HFF-Myc (cell line): ENCODE data around the gene LPAR2.

Experiments used
- DNase-seq: peaks from one replicate; pipeline ENCODE4 v3.0.0-alpha.2; 2011; ENCODE audit warnings: low read depth; ENCODE audit errors: extremely low read depth
- H3K4me3 ChIP-seq: replicated peaks from 2 replicates; pipeline ENCODE4 v1.5.1; 2011; ENCODE audit warnings: low read depth, mild to moderate bottlenecking, control low read depth, low read length
- CTCF ChIP-seq: IDR thresholded peaks from 2 replicates; pipeline ENCODE4 v1.5.1; 2012; ENCODE audit warnings: mild to moderate bottlenecking, low read depth, low read length, control low read depth; ENCODE audit errors: missing control alignments

LPAR2 gene

GRCh38 chr19:19630426-19630825 is 2.4 kb upstream of the LPAR2 start:
- DNase-seq: no peak
- no peak for TF ChIP-seq CTCF
- H3K4me3 ChIP-seq: no peak overlapping the region

GRCh38 chr19:19630062-19630414 is 2.0 kb upstream of the LPAR2 start:
- no peak for TF ChIP-seq CTCF
- no peak overlapping the region for H3K4me3 ChIP-seq
- DNase-seq: no peak

DNA sequence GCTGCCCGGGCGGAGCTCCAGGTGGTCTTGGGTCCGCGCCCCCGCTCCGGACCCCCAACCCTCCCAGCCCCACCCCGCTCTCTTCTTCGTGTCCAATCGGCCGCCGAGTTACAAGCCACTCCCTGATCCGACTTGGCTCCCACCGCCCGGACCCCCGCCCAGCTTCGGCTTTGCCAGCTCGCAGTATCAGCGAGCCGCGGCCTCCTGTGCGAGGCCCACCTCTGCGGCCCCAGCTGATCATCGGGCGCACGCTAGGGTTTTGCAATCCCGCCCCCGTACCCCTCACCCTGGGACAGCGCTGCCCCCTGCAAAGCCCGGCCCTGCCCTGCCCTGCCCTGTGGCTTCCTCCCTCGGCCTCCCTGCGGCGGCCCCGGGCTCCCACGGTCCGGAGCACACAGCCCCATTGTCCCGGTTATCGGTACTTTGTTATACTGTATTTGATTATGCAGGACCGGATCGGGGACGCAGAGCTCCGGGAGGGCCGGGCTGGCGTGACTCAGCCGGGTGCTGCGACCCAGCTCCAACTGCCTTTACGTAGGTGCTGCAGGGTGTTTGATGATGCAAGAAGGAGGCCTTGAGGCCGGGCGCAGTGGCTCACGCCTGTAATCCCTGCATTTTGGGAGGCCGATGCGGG is 598 bp upstream of the LPAR2 start:
- DNase-seq: no peak
- H3K4me3 ChIP-seq: peak overlapping the region; percentile 15; the same call in 1 of the 2 replicates
- no peak for TF ChIP-seq CTCF

GRCh38 chr19:19626516-19627472 is 1.2 kb downstream of the LPAR2 start:
- no peak for DNase-seq
- TF ChIP-seq CTCF: no peak
- H3K4me3 ChIP-seq: no peak overlapping the region

DNA sequence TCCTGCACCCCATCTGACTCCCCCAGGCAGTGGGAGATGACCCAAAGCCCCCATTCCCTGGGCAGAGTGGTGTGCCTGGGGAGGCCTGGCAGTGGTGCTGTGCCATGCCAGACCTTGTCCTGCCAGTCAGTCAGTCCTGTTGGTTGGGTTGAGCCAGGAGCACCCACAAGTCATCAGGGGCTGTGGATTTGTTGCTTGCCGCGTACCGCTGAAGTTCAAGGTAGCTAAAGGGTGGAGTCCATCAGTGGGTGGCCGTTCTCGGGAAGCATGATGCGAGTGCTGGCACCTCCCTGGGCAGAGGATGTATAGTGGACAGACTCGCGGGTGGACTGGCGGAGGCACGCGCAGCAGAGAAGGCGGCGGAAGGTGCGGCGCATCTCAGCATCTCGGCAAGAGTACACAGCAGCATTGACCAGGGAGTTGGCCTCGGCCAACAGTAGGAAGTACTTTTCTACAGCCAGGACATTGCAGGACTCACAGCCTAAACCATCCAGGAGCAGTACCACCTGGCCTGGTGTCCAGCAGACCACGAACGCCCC is 3.9 kb downstream of the LPAR2 start:
- TF ChIP-seq CTCF: no peak
- DNase-seq: no peak
- H3K4me3 ChIP-seq: no peak overlapping the region

- DNase-seq: no peak
- TF ChIP-seq CTCF: no peak
These were observed 4.6 kb downstream of the LPAR2 start for GRCh38 chr19:19623383-19623782.

More at GRCh38 chr19:19623383-19623782, 4.6 kb downstream of the LPAR2 start:
- H3K4me3 ChIP-seq: no peak overlapping the region
